ENCODE data around the gene PKHD1.

The PKHD1 gene

DNA sequence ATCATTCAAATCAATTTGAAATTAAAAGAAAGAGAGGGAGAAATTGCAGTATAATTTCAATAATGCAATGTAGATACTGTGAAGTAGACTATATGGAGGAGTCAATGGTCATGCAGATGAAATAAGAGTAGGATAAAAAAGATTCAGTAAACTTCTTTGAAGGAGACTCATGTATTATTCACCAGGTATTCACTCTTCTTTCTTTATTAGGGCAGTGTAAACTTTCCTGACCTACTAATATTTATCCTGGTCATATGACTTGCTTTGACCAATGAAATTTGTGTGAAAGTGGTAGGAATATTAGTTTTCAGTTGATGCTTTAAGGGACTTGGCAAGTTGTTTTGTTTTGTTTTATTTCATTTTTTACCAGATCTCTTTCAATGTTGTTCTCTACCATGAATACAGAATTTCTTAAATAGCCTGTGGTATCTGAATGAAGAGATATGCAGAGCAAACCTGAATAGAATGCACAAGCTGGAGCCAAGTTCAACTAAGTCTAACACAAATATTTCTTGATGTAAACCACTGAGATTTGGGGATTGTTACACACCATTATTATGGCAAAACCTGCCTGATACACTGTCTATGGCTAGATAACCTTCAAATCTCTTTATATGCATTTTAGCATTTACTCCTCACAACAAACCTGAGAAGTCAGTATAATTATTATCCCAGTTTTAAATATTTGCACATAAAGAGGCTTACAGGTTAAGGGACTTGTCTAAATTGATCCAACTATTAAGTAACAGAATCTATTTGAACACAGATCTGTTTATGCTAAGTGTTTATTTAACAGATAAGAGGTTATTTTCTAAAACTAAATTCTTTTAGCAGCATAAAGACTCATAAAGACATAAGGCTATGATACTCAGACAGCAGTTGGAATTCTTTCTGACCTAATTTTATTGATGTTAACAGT, 311.2 kb downstream of the PKHD1 start:
- no peak for DNase-seq

GRCh38 chr6:51768087-51768486, 319.3 kb downstream of the PKHD1 start:
- DNase-seq, result no peak

DNA sequence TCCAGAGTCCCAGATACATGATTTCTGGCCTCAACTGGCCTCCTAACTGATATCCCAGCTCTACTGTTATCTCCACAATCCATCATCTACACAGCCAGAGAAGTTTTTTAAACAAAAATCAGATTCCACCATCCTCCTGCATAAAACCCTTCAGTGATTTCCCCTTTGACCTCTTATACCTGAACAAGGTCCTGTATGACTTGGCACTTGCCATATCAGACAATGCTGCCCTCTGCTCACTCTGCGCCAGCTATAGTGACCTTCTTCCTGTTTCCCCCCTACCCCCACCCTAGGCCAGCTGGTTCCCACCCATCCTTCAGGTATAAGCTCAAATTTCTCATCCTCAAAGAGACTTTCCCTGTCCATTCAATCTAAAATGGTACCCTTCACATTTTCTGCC, 322.2 kb downstream of the PKHD1 start:
- no peak for DNase-seq

- DNase-seq, result no peak
These were observed 333.8 kb downstream of the PKHD1 start for GRCh38 chr6:51753635-51754034.

- no peak for DNase-seq
These were observed 343.4 kb downstream of the PKHD1 start for GRCh38 chr6:51743999-51744398.

- DNase-seq, result no peak
These were observed 346.8 kb downstream of the PKHD1 start for GRCh38 chr6:51740658-51741057.

GRCh38 chr6:51738614-51739013, 348.8 kb downstream of the PKHD1 start:
- no peak for DNase-seq

- DNase-seq, result no peak
These were observed 349.6 kb downstream of the PKHD1 start for GRCh38 chr6:51737580-51738360.

DNA sequence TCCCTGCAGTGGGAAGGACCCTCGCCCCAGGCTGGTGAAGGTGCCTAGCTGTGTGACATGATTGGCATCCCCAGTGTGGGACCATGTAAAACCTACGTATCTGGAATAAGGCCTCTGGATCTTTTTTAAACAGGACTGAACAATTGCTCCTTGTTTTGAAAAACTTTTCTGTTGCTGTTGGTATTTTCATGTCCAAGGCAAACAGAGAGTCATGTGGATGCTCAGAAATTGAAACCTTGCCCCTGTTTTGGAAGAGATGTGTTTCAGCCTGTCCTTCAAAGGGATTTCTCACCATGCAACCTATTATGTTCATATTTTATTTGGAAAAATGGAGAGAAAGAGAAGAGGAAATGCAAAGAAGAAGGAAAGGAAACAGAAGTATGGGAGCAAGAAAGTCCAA, 362.3 kb downstream of the PKHD1 start:
- no peak for DNase-seq

- DNase-seq, result no peak
These were observed 367.1 kb downstream of the PKHD1 start for GRCh38 chr6:51720327-51720726.

- DNase-seq, result no peak
These were observed 368.1 kb downstream of the PKHD1 start for GRCh38 chr6:51719297-51719696.

GRCh38 chr6:51718533-51718932, 368.9 kb downstream of the PKHD1 start:
- DNase-seq, result no peak

GRCh38 chr6:51717477-51717876, 369.9 kb downstream of the PKHD1 start:
- no peak for DNase-seq

- DNase-seq, result no peak
These were observed 375.5 kb downstream of the PKHD1 start for GRCh38 chr6:51711876-51712275.

- DNase-seq, result no peak
These were observed 381.3 kb downstream of the PKHD1 start for GRCh38 chr6:51706086-51706485.

GRCh38 chr6:51704932-51705540, 382.4 kb downstream of the PKHD1 start:
- no peak for DNase-seq

GRCh38 chr6:51702851-51703250, 384.6 kb downstream of the PKHD1 start:
- no peak for DNase-seq

DNA sequence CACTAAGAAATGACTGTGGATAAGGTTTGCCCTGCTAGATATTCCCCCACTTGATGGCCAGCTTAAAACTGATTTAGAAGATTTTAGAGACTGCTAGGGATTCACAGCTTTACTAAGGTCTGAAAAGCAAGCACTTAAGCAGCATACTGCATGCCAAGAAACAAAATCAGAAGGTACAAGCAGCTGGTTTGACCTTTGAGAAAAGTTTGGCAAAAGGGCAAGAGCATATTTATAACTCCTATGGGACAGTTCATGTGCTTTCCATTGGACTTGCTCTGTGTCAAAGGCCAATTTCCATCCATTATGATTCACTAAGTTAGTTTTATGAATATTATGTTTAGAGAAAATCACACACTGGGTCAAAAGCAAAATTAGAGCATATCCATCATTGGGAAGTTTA, 402.8 kb downstream of the PKHD1 start:
- no peak for DNase-seq

DNA sequence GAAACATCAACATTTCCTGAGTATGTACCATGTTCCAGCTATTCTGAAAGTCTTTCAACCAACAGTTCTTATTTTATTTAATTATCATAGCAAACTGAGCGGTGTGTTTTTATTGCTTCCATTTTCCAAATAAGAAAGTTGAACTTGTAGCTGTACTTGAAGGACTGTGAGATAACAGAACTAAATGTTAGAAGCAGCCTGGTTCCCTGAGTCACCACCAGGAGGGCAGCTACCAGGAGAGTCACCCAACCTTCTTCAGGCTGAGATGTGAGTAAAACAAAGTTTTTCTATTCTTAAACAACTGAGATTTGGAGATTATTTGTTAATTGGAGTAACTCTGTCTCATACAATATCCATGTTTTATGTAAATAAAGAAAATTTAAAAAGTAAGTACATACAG, 403.4 kb downstream of the PKHD1 start:
- DNase-seq, result no peak

- DNase-seq, result no peak
These were observed 408.4 kb downstream of the PKHD1 start for GRCh38 chr6:51678905-51679620.

DNA sequence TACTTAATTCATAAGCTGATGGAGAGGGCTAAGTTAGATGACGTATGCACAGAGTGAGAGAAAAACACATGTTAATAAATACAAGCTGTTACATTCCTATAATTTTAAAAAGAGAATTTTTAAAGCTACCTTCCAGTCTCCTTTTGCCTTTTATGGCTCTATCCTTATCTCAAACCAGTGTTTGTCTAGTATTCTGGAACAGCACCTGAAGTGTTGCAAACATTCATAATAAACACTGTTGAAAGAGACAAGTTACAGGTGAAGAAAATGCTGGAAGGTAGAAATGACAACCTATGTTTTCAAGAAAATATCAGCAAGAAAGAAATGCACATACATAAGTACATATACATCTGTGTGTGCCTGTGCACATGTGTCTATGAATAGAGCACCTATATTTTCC, 409.1 kb downstream of the PKHD1 start:
- DNase-seq, result no peak

GRCh38 chr6:51675922-51676275, 411.5 kb downstream of the PKHD1 start:
- no peak for DNase-seq
